Measurements from ENCODE around the gene LAMA1.

LAMA1 gene

GRCh38 chr18:7111134-7111533 lies 6.5 kb downstream of the LAMA1 start:
- DNase-seq, result no peak

- no peak for DNase-seq
These were observed 11.7 kb downstream of the LAMA1 start for GRCh38 chr18:7105943-7106342.

DNA sequence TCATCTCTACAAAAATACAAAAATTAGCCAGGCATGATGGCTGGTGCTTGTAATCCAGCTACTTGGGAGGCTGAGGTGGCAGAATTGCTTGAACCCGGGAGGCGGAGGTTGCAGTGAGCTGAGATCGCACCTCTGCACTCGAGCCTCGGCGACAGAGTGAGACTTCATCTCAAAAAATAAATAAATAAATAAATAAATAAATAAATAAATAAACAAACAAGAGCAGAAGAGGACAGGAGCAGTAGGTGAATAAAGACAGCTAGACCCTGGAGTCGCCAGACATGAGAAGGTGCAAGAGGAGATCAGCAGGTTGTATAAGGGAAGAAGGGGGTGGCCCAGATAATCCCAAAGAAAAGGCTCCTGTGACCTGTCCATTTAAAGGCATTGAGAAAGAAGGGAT lies 12.3 kb downstream of the LAMA1 start:
- no peak for DNase-seq

DNA sequence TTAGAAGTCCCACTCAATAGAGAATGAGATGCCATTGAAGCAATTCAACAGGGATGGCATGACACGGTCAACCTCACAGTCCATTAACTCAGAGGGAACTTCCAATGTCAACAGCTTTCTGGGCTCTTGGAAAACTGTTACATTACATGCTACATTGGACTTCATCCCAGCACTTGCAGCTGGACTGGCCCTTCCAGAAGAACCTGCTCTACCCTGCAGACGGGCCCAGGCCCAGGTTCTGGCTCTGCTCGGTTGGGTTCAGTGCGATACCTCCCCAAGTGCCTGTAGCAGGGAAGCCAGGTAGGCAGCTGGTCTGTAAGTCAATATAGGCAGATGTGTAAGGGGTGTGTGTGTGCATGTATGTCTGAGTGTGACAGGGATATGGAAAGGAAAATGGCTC lies 12.9 kb downstream of the LAMA1 start:
- no peak for DNase-seq

DNA sequence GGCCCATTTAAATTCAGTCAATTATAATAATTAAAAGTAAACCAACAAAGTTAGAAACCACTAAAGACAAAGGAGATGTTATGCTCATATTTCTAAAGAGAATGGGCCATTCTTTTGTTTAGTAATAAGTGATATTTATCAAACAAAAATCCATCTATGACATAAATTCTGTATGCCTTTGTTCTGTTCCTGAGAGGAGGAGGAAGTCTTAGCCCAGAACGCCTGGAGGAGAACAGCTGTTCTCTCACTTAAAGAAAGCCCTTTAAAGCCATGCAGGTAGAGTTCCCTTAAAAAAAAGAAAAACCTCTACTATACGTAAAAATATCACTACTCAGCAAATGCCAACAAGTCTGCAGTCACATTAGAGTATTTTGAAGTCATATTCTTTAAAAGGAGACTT lies 15.5 kb downstream of the LAMA1 start:
- no peak for DNase-seq

- DNase-seq, result no peak
These were observed 20.8 kb downstream of the LAMA1 start for GRCh38 chr18:7096838-7097237.

DNA sequence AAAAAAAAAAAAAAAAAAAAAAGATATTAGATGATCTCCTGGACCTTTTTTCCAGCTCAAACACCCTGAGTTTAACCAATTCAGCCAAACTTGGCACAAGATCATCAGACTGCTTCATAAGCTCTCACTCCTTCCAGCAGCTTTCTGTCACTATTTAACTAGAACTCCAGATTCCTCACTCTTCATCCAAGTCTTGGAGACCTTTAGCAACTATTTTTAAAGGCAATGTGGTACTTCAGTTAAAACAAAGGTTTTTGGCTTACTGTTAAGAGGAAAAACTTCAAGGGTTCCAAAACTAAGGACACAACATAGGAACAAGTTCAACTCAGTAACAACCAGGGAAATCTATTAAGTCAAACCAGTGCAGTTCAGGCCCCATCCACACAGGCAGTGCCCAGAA lies 23.2 kb downstream of the LAMA1 start:
- no peak for DNase-seq

GRCh38 chr18:7090771-7091170 lies 26.8 kb downstream of the LAMA1 start:
- no peak for DNase-seq

- no peak for DNase-seq
These were observed 28.2 kb downstream of the LAMA1 start for GRCh38 chr18:7089369-7089768.

DNA sequence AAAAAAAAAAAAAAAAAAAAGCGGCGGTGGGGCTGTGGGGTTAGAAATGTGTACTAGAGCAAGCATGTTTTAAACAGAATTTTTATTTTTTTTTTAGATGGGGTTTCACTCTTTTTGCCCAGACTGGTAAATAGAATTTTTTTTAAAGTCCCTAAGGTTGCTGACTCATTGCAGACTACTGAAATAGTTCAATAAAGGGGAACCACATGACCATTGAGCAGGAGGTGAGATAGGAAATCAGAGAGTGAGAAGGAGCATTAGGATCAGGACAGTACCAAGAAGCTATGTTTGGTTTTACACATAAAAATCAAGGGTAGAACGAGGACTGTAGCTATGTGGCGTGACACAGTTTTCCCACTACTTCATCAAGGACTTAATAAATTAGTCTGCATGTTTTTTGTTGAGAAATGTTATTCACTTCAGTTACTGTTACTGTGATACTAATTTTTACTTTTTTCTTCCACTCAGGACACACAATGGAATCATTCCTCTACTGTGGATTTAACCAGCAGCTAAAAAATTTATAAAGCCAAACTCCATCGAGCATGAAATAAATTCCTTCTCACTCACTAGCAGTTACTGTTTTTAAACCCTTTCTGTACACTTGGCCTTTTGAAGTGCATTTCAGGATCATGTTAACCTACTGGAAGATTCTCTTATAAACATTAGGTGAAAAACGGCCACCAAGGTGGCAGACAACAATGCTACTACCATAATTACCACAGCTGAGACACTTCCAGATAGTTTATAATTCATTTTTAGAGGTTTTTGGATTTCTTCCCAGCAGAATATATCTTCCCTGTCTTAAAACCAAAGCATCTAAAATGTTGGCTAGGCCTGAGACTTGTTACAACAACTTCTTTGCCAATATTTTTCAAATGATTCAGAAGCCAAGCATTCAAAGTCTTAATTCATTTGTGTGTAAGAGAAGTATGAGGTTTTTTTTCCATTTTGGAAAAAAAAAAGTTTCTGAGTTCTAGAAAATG lies 33.2 kb downstream of the LAMA1 start:
- DNase-seq, result no peak

DNA sequence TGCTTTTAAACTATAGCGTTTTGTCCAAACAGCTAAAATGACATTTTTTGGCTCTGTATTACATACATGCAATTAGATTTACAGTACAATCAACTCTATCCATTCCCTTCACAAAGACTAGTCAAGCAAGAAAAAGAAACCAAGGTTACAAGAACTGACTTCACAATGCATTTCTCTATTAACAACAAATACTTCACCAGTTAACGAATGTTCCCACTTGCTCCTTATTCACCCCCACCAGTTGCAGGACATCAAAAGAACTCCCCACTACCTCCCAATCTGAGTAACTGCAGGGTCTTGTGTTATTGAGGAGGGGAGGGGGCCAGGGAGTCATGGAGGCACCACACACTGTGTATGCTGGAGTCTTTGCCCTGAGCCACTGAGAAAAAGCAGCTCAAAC lies 34.9 kb downstream of the LAMA1 start:
- DNase-seq, result no peak

DNA sequence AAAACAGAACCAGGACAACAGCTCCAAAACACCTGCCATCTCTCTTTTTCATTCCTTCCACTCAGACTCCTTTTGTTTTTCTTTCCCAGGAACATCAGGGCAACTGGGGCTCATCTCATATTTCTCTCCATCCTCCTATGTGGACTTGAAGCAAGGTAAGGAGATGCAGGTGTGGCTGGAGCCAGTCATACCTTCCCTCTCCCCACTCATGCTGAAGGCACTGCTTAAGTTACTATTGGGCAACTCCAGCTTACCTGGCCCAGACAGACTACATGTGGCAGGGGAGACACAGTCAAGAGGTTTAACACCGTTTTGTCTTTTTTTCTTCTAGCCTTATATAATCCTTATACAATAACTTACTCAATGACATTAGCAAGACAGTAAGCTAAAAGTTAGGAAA lies 38.4 kb downstream of the LAMA1 start:
- DNase-seq, result no peak

DNA sequence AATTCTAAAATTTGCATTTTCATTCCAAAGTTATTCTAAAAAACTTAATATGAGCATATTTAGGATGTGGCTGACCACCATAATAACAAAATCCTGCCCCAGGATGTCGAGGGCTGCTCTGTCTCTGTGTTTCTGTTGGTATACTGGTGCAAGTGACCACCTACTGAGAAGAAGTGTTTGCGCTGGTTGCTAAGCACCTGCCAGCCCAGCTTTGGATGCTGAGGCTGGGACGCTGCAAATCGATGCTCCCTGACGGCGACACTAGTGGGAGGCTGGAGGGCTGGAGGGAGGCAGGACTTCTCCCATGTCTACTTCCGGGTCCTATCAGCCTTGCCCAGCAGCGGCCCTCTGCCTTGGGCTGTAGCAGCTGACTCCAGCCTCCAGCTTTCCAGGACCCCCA lies 45.0 kb downstream of the LAMA1 start:
- no peak for DNase-seq

DNA sequence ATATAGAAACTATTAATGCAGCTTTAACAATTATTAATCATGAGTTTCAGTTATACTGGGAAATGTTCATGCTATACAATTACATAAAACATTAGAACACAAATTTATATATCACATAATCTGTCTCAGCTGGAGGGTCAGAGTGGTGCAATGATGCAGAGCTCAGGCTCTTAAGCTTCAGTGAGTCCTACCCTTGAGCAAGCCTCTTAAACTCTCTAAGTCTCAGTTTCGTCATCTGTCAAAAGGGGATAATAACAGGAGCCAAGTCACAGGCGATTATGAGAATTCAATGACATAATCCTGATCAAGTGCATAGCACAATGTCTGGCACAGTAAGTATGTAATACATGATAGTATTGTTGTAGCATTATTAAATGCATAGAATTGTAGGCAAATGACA lies 46.0 kb downstream of the LAMA1 start:
- no peak for DNase-seq

DNA sequence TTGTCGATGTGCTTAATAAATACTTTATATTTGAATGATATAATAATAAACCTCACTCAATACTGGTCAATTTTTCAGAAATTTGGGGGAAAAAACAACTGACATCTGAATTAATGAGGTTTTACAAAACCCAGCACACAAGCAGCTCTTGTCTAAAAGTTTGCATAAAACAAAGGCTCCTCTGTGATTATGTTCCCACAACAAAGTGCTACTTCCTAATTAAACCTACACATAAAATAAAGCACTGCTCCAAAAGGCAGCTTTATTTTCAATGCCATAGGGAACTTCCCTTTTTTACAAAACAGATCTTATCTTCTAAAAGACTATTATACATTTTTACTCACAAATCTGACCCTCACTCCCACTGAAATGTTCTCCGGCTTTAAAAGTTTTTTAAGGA lies 47.1 kb downstream of the LAMA1 start:
- no peak for DNase-seq

GRCh38 chr18:7068871-7069590 lies 48.6 kb downstream of the LAMA1 start:
- no peak for DNase-seq

- no peak for DNase-seq
These were observed 50.5 kb downstream of the LAMA1 start for GRCh38 chr18:7066965-7067555.

DNA sequence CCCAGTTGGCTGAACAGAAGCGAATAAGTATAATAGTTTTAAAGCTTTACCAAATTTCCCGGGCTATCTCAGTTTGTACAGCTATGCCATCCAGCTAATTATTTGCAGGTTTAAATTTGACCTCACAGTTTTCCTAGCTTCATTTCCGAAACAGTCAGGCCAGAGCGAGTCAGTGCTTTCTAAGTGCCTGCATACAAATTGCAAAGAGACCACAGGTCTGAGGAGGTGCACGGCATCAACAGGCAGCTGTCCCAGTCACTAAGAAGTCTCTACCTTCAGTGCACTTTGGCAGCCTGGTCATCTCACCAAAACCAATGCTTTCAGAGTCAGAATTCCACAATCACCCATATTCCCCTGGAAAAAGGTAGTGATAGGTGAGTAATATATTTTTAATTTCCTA lies 51.9 kb downstream of the LAMA1 start:
- DNase-seq, result no peak

DNA sequence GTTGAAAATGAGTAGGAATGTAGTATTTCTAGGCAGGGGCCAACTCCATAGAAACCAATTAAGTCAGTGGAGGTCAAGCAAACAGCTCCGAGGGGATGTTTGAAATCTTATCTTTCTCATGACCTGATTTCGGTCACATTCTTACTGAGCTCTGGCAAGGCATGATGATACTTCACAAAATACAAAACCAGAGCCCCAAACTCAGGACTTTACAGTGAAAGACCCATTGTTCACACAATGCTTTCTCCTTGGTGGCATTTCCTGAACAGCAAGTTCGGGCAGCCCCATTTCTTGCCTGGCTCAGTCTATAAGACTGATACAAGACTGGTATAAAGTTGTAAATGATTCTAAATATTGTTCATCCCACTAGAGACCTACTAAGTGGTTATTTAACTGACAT lies 53.3 kb downstream of the LAMA1 start:
- no peak for DNase-seq

GRCh38 chr18:7062811-7063210 lies 54.8 kb downstream of the LAMA1 start:
- no peak for DNase-seq

- no peak for DNase-seq
These were observed 55.4 kb downstream of the LAMA1 start for GRCh38 chr18:7062236-7062635.

DNA sequence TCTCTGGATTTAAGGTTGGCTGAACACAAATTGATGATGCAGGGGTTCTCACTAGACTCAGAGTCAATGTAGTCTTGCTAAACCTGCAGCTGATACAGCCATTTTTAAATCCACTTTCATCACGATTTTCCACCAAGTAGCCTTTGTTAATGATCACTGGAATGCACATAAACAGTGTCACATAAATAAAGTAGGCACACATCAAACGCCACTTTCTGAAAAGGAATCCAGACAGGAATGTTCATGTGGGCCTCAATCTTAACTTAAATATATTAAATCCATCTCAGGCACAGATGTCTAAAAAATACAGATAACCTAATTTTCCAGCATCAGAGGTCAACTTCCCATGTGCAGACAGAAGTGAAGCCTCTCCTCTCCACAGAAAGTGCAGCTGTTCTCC lies 58.3 kb downstream of the LAMA1 start:
- no peak for DNase-seq

DNA sequence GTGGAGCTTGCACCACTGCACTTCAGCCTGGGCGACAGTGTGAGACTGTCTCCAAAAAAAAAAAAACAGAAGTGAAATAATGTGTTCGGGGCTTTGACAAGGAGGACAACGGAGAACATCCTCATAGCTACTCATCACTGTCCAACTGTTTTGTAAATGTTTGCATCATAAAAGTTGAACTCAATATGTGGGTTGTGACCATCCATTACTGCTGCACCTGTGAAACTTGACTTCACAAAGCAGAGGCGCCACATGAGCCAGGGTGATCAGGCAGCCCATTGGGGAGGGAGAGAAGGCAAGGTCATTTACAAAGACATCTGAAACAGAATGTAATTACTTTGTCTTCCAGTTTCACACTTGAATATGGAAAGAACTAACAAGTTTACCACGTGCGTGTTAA lies 61.6 kb downstream of the LAMA1 start:
- no peak for DNase-seq

DNA sequence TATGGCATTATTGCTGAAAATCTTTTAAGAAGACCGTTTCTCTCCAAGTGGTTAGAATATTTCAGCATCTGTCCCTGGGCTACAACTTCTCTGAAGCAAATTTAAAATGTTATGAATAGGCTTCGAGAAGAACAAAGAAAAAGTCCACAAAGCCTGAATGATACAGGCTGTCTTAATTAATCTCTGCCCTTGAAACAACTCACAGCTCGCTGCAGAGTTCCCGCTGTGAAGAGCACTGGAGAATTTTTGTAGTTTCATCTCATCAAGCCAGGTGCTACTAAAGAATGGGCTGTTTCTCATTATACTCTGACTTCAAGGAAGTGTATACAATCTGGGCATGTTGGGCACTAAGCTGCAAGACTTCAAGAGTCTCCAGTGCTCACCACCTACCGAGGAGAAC lies 67.6 kb downstream of the LAMA1 start:
- DNase-seq, result no peak

Measured in T-helper 9 cell (primary cell).